Coronary artery (tissue), 2 donors: ENCODE results near the gene SEC61A1.

Experiments used
- DNase-seq: peaks from one replicate; pipeline ENCODE4 v3.0.0-alpha.2; 2017; ENCODE audit warnings: low spot score
- H3K27ac ChIP-seq, 2 donors: fragments of 200-600 bp; sonication (generic); one replicate each; pipeline ENCODE4 v1.5.1; 2016 to 2019
- H3K4me3 ChIP-seq: fragments of 200-600 bp; sonication (generic); 2 replicates; pipeline ENCODE4 v1.5.1; 2016; ENCODE audit warnings: mild to moderate bottlenecking, moderate library complexity
- TF ChIP-seq, protein P1 (sequence below): fragments of 200-600 bp; sonication (generic); IDR thresholded peaks from one replicate; pipeline ENCODE4 v1.5.1; 2019; ENCODE audit warnings: antibody characterized with exemption

SEC61A1 gene

DNA sequence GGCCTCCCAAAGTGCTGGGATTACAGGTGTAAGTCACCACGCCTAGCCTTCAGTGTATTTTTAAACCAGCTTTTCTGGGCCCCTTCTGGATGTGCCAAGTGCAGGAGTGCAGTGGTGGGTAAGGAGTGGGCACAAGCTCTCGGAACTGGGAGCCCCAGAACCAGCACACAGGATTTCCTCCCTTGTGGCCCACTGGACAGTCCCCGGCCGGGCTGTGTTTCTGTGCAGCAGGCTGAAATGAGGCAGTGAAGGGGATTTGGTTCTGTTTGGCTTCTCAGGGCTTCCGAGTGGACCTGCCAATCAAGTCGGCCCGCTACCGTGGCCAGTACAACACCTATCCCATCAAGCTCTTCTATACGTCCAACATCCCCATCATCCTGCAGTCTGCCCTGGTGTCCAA, 14.4 kb downstream of the SEC61A1 start:
- no peak overlapping the region for H3K27ac ChIP-seq
- TF ChIP-seq, protein P1, sequence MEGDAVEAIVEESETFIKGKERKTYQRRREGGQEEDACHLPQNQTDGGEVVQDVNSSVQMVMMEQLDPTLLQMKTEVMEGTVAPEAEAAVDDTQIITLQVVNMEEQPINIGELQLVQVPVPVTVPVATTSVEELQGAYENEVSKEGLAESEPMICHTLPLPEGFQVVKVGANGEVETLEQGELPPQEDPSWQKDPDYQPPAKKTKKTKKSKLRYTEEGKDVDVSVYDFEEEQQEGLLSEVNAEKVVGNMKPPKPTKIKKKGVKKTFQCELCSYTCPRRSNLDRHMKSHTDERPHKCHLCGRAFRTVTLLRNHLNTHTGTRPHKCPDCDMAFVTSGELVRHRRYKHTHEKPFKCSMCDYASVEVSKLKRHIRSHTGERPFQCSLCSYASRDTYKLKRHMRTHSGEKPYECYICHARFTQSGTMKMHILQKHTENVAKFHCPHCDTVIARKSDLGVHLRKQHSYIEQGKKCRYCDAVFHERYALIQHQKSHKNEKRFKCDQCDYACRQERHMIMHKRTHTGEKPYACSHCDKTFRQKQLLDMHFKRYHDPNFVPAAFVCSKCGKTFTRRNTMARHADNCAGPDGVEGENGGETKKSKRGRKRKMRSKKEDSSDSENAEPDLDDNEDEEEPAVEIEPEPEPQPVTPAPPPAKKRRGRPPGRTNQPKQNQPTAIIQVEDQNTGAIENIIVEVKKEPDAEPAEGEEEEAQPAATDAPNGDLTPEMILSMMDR = no peak
- DNase-seq = no peak

DNA sequence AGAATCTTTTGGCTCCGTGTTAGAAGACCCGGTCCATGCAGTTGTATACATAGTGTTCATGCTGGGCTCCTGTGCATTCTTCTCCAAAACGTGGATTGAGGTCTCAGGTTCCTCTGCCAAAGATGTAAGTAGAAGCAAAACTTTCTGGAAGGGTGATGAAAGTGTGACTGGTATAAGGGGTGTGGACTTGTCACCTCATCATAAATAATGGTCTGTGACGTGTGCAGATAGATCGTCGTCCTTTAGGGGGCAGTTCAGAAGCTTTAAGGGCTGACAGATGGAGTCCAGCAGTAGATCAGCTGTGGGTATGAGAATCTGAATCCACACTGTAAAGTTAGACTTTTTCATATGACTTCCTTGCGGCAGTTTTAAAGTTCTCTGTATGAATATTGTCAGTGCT, 15.3 kb downstream of the SEC61A1 start:
- DNase-seq = no peak
- Histone ChIP-seq H3K27ac (no peak overlapping the region), H3K4me3 (no peak overlapping the region)
- TF ChIP-seq, protein P1 = no peak

More for the DNA sequence above, 14.4 kb downstream of the SEC61A1 start:
- no peak overlapping the region for H3K4me3 ChIP-seq

DNA sequence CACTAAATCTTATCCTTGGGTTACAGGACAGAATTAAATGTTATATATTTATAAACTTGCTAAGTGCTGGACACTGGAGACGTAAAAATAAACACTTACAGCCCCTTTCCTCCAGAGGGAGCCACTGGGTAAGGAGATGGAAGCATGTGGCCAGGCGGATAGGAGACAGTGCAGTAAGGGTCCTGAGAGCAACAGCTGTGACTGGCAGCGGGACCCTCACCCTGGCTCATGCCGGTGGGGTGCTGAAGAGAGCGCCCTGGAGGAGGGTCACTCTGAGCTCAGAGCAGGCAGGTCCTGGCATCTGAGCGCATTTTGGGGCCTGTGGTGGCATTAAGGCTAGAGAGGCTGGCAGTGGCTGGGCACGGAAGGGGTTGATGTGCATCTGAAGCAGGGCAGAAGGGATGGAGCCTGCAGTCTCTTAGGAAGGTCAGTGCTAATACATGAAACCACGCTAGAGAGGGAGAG, 16.0 kb downstream of the SEC61A1 start:
- TF ChIP-seq, protein P1 = no peak
- H3K27ac ChIP-seq = no peak overlapping the region
- no peak overlapping the region for H3K4me3 ChIP-seq
- DNase-seq = no peak

DNA sequence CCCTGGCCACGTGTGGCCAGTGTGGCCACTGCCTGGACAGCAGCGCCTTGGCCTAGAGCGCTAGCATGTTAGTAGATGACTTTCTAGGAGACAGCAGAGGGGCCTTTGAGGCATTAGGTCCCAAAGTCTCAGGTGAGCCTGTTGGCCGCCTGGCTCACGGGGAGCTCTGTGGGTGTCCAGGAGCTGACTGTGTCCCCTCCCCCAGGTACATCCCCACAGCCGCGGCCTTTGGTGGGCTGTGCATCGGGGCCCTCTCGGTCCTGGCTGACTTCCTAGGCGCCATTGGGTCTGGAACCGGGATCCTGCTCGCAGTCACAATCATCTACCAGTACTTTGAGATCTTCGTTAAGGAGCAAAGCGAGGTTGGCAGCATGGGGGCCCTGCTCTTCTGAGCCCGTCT, 17.0 kb downstream of the SEC61A1 start:
- no peak for DNase-seq
- Histone ChIP-seq H3K4me3 (no peak overlapping the region), H3K27ac (no peak overlapping the region)
- TF ChIP-seq, protein P1 = no peak

DNA sequence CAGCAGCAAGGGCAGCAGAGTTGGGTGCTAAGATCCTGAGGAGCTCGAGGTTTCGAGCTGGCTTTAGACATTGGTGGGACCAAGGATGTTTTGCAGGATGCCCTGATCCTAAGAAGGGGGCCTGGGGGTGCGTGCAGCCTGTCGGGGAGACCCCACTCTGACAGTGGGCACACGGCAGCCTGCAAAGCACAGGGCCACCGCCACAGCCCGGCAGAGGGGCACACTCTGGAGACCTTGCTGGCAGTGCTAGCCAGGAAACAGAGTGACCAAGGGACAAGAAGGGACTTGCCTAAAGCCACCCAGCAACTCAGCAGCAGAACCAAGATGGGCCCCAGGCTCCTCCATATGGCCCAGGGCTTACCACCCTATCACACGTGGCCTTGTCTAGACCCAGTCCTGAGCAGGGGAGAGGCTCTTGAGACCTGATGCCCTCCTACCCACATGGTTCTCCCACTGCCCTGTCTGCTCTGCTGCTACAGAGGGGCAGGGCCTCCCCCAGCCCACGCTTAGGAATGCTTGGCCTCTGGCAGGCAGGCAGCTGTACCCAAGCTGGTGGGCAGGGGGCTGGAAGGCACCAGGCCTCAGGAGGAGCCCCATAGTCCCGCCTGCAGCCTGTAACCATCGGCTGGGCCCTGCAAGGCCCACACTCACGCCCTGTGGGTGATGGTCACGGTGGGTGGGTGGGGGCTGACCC, 18.8 kb downstream of the SEC61A1 start:
- DNase-seq = no peak
- H3K27ac ChIP-seq = no peak overlapping the region
- TF ChIP-seq, protein P1 = no peak

DNA sequence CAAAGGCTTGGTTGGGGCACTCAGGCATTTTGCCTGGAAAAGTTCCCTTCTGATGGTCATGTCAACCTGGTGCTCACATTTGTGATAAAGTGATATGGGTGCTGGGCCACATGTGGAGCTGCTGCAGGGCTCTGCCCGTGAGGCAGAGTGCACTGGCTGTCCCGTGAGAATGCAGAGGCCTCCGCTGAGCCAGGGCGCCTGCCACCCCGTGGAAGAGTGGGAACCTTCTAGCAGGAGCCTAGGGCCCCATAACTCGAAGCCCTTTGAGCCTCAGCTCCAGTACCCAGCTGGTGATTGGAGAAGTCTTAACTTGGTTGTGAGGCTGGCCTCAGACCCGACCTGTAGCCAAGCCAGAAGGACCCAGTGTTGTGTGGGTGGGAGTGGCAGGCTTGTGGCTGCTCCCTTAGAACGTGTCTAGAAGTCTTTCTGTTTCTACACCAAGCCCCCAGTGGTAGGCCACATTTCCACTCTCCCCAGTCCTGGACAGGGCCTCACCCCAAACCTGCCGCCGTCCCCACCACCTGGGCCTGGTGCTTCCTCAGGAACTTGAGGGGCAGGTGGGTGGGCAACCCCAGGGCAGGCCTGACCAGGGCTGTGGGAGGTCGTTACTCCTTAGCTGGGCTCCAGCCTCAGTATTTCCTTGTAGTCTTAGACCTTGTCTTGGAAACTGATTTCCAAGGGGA, 19.7 kb downstream of the SEC61A1 start:
- no peak for DNase-seq
- TF ChIP-seq, protein P1 = no peak
- Histone ChIP-seq H3K4me3 (no peak overlapping the region), H3K27ac (no peak overlapping the region)

More for the DNA sequence above, 18.8 kb downstream of the SEC61A1 start:
- no peak overlapping the region for H3K4me3 ChIP-seq
